Endothelial cell of umbilical vein (primary cell): ENCODE measurements around the gene ERAL1. TPM values are rescaled to one million over a fixed set of nuclear protein-coding genes. Genes with fewer than 3 reads are reported as not detected.
A peak's percentile ranks its signal among the peaks of the same experiment; 100 is the strongest.

Experiments used
- BruUV-seq: library from RNA; stranded (reverse); fragments of 400-500 nt; replicated peaks from 2 replicates; lab custom pipeline; 2021; lab: Mats Ljungman, UMichigan
- CTCF ChIA-PET: fragments of 300-600, 350-600 bp; sonication (Branson Sonifier 250); formaldehyde crosslinking; loops from one replicate; lab custom pipeline; 2021; ENCODE audit warnings: antibody characterized with exemption, inconsistent platforms; lab: Charles Lee
- POLR2A ChIA-PET: fragments of 300-600, 350-600 bp; sonication (Branson Sonifier 250); formaldehyde crosslinking; loops from one replicate; lab custom pipeline; 2021; ENCODE audit warnings: antibody characterized with exemption, inconsistent platforms; lab: Charles Lee
- DNase-seq: peaks from one replicate; pipeline ENCODE4 v3.0.0-alpha.2; 2011; ENCODE audit warnings: low read depth, low spot score
- FAIRE-seq: peaks from 2 replicates; lab custom pipeline; 2011; peaks lifted over from hg19 to GRCh38; lab: Jason Lieb, UNC
- H2AFZ ChIP-seq: 2 replicates; pipeline ENCODE4 v1.6.0; 2012; ENCODE audit warnings: low read depth, low read length, control low read depth, inconsistent platforms
- H3K27ac ChIP-seq: 2 replicates; pipeline ENCODE4 v1.5.1; 2011; ENCODE audit warnings: low read depth, mild to moderate bottlenecking, control low read depth, low read length, moderate library complexity; ENCODE audit not compliant: insufficient read depth
- H3K27me3 ChIP-seq, 2 experiments: 2 replicates each; pipeline versions ENCODE4 v1.6.0 to v1.6.1; 2011; ENCODE audit warnings: low read length in 2 of 2, mixed read lengths in 1 of 2; ENCODE audit not compliant: control insufficient read depth in 2 of 2, insufficient read depth in 2 of 2
- H3K36me3 ChIP-seq, 2 experiments: 2 replicates in 1 of 2; 3 replicates in 1 of 2; pipeline ENCODE4 v1.5.1; 2011; ENCODE audit warnings: low read length in 2 of 2, mild to moderate bottlenecking in 1 of 2, moderate library complexity in 1 of 2; ENCODE audit not compliant: control insufficient read depth in 2 of 2, insufficient read depth in 2 of 2; ENCODE audit errors: extremely low read depth in 1 of 2
- H3K4me1 ChIP-seq: 3 replicates; pipeline ENCODE4 v1.5.1; 2011; ENCODE audit warnings: mild to moderate bottlenecking, low read length; ENCODE audit not compliant: control insufficient read depth, insufficient read depth; ENCODE audit errors: extremely low read depth
- H3K4me2 ChIP-seq: 2 replicates; pipeline ENCODE4 v1.6.1; 2011; ENCODE audit warnings: low read length, control low read depth, mixed read lengths; ENCODE audit not compliant: insufficient read depth
- H3K4me3 ChIP-seq, 3 experiments: fragments of 200-600 bp in 1 of 3; sonication (generic), shearing (Covaris generic) in 1 of 3; replicated peaks in 1 of 3; 2 replicates each; pipeline ENCODE4 v1.5.1; 2011 to 2016; ENCODE audit warnings: control low read depth in 3 of 3, low read length in 3 of 3, mild to moderate bottlenecking in 2 of 3, inconsistent platforms in 1 of 3, low read depth in 1 of 3, moderate library complexity in 1 of 3; ENCODE audit not compliant: insufficient read depth in 1 of 3
- H3K79me2 ChIP-seq: 2 replicates; pipeline ENCODE4 v1.6.0; 2012; ENCODE audit warnings: low read length, inconsistent platforms; ENCODE audit not compliant: control insufficient read depth, insufficient read depth
- H3K9ac ChIP-seq: replicated peaks from 2 replicates; pipeline ENCODE3; 2011; ENCODE audit warnings: low read length, control low read depth; ENCODE audit not compliant: insufficient read depth; ENCODE audit errors: extremely low read depth
- H3K9me1 ChIP-seq: replicated peaks from 3 replicates; pipeline ENCODE4 v1.6.0; 2011; ENCODE audit warnings: mild to moderate bottlenecking, low read length; ENCODE audit not compliant: control insufficient read depth, insufficient read depth; ENCODE audit errors: extremely low read depth
- H3K9me3 ChIP-seq: replicated peaks from 2 replicates; pipeline ENCODE4 v1.5.1; 2012; ENCODE audit warnings: low read length, inconsistent platforms; ENCODE audit not compliant: control insufficient read depth, insufficient read depth
- H4K20me1 ChIP-seq: replicated peaks from 2 replicates; pipeline ENCODE3; 2011; ENCODE audit warnings: mild to moderate bottlenecking, low read length; ENCODE audit not compliant: control insufficient read depth, insufficient read depth; ENCODE audit errors: extremely low read depth
- CTCF ChIP-seq, 2 donors: IDR thresholded peaks; 1 replicate in 1 of 2; 2 replicates in 1 of 2; pipeline ENCODE4 v1.5.1; 2011; ENCODE audit warnings: low read length in 2 of 2, mild to moderate bottlenecking in 2 of 2, moderate library complexity in 2 of 2, control low read depth in 1 of 2, inconsistent platforms in 1 of 2, low read depth in 1 of 2; ENCODE audit not compliant: insufficient read depth in 1 of 2; ENCODE audit errors: extremely low read depth in 1 of 2
- EZH2 ChIP-seq: IDR thresholded peaks from 2 replicates; pipeline ENCODE4 v1.6.1; 2012; ENCODE audit warnings: borderline replicate concordance, low read depth, mild to moderate bottlenecking, moderate library complexity, low read length, inconsistent platforms; ENCODE audit not compliant: severe bottlenecking
- FOS ChIP-seq: IDR thresholded peaks from 2 replicates; pipeline ENCODE4 v1.6.1; 2011; ENCODE audit warnings: mild to moderate bottlenecking, low read length, moderate library complexity, borderline replicate concordance; ENCODE audit not compliant: insufficient read depth
- GATA2 ChIP-seq: IDR thresholded peaks from 2 replicates; pipeline ENCODE4 v1.7.0; 2011; ENCODE audit warnings: low read depth, mild to moderate bottlenecking, moderate library complexity, mixed read lengths, low read length; ENCODE audit not compliant: insufficient read length, insufficient read depth
- JUN ChIP-seq: IDR thresholded peaks from 2 replicates; pipeline ENCODE4 v1.6.1; 2011; ENCODE audit warnings: borderline replicate concordance, low read depth; ENCODE audit not compliant: insufficient read length, insufficient read depth
- MAX ChIP-seq: IDR thresholded peaks from 2 replicates; pipeline ENCODE4 v1.6.1; 2011; ENCODE audit not compliant: insufficient read depth, insufficient read length
- MYC ChIP-seq: IDR thresholded peaks from one replicate; pipeline ENCODE4 v1.6.1; 2011; ENCODE audit warnings: mild to moderate bottlenecking, low read depth, low read length
- POLR2A ChIP-seq: IDR thresholded peaks from 2 replicates; pipeline ENCODE4 v1.6.1; 2012; ENCODE audit warnings: low read depth, mild to moderate bottlenecking, control low read depth, low read length
- POLR2AphosphoS5 ChIP-seq: IDR thresholded peaks from 2 replicates; pipeline ENCODE4 v1.6.1; 2012; ENCODE audit warnings: low read depth, mild to moderate bottlenecking, control low read depth, low read length, moderate library complexity; ENCODE audit not compliant: insufficient read depth
- dilution Hi-C: fragments of 300-500 bp; cut with MboI; formaldehyde crosslinking; loops from one replicate; pipeline ENCODE4 v1.15.0; 2019; ENCODE audit warnings: low sequenced_read_pairs; ENCODE audit not compliant: extremely low pct_ligation_motif_present
- intact Hi-C: fragments of 100-400 bp; cut with micrococcal nuclease; formaldehyde crosslinking; loops from one replicate; pipeline ENCODE4 v1.10.0; 2022
- polyA plus RNA-seq, 4 experiments: library from polyadenylated mRNA; depleted of rRNA in 3 of 4; stranded (reverse) in 3 of 4; unstranded in 1 of 4; fragments of >200 nt; gene quantifications; 2 replicates each; pipeline versions ENCODE4 v1.2.1 to v1.2.3, GENCODE V29; 2011 to 2012; ENCODE audit warnings: missing spikeins in 1 of 4
- total RNA-seq: library from RNA; stranded (reverse); gene quantifications from 2 replicates; pipeline ENCODE4 v1.2.3, GENCODE V29; 2021

The ERAL1 gene
- total and polyA plus RNA-seq, 2 donors (not counting 3 experiments of a cell fraction or from before 2014, with no cell fraction given): 58.0 to 86.6 TPM

GRCh38 chr17:28864991-28865849 lies 10.4 kb downstream of the ERAL1 start:
- H3K27me3 ChIP-seq: no peaks in the 10 kb centered on the region
- peak overlapping the region; percentile 25 for H3K4me2 ChIP-seq
- H3K79me2 ChIP-seq: no peaks in the 10 kb centered on the region
- H3K9me1 ChIP-seq: no peaks in the 10 kb centered on the region
- peak overlapping the region; percentile 85 for H3K27ac ChIP-seq
- H4K20me1 ChIP-seq: no peaks in the 10 kb centered on the region
- peak; percentile 44 for DNase-seq
- no TSS peak for BruUV-seq
- H3K36me3 ChIP-seq: peaks cover 0 to 7% of the 10 kb centered on the region in 2 experiments
- TF ChIP-seq CTCF (IDR thresholded peaks at IDR 0.05; ENCODE audit: extremely low read depth in 1 of 2, insufficient read depth in 1 of 2, low read depth in 1 of 2, low read length in 2 of 2): no peak
- no peak for TF ChIP-seq EZH2
- no peak for TF ChIP-seq POLR2A
- TF ChIP-seq FOS: no peak
- no peak for TF ChIP-seq JUN
- no peak for TF ChIP-seq MAX
- TF ChIP-seq MYC: no peak
- no peak for TF ChIP-seq POLR2AphosphoS5
- no peak for TF ChIP-seq GATA2
- ChIA-PET CTCF (interaction anchor here (0.6 to 1.8 kb wide), 13 partner anchors 9 to 138 kb away, joined by 3 to 11 read pairs (median 4); partner anchors contain the start of gene FLOT2), POLR2A (no interaction called here)
- H3K9me3 ChIP-seq: no peaks in the 10 kb centered on the region
- H3K9ac ChIP-seq: peak overlapping the region; percentile 44
- H3K4me1 ChIP-seq: peaks cover 13% of the 10 kb centered on the region
- dilution Hi-C loops: no loop called here
- FAIRE-seq: peak; percentile 24
- intact Hi-C loops: no loop called here
- H3K4me3 ChIP-seq: no peak overlapping the region
- H2AFZ ChIP-seq: peak overlapping the region; percentile 61
